ENCODE measurements around the gene ZNF684.

ZNF684 gene

DNA sequence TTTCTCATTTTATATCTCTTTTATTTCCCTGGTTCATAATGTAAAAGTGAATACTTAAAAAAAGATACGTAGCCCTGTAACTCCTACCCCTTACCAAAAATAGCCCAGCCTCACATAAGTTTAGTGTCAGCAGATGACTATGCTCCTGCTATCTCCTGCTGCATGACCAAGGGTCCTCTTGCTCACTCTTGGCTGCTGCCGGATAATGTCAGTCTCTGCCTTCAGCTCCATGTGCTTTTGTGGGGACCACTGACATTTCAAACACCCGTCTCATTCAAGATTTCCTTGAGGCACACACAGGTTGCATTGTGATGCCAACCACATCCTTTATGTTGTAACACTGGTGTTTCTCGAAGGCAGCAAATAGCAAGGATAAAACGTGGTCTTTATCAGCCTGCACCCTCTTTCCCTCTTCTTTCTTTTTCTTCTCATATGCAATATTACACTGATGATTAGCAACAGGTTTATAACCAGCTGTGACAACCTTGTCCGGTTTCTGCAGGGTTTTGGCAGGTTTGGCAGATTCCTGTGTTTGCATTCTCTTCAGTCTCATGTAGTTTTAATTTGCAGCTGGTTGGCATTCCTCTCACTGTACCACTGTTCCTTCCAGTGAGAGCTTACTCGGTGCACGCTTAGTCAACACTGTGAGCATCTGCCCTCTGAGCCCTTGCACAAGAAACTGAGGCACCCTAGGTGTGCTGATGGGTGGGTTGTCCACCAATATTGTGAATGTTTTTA lies 62.2 kb downstream of the ZNF684 start:
- no peaks in the 10 kb centered on the region for H4K20me1 ChIP-seq (ENCODE audit: low read depth, low read length)
- no peaks in the 10 kb centered on the region for H3K9me2 ChIP-seq (replicated peaks; ENCODE audit: insufficient read depth, low read length)
- H3K4me2 ChIP-seq (ENCODE audit: low read depth, low read length, poor library complexity, severe bottlenecking): no peak overlapping the region
- no peak overlapping the region for H3K9ac ChIP-seq (ENCODE audit: low read length)
- H3K27me3 ChIP-seq (ENCODE audit: low read length): no peaks in the 10 kb centered on the region
- H3K79me2 ChIP-seq (ENCODE audit: insufficient read depth, low read length): no peaks in the 10 kb centered on the region
- no peaks in the 10 kb centered on the region for H3F3A ChIP-seq (ENCODE audit: insufficient read depth)
- no peak overlapping the region for H3K27ac ChIP-seq (ENCODE audit: low read depth, low read length)
- H3K4me3 ChIP-seq (ENCODE audit: insufficient read depth, low read length, poor library complexity, severe bottlenecking): no peak overlapping the region
- TF ChIP-seq, protein P1, sequence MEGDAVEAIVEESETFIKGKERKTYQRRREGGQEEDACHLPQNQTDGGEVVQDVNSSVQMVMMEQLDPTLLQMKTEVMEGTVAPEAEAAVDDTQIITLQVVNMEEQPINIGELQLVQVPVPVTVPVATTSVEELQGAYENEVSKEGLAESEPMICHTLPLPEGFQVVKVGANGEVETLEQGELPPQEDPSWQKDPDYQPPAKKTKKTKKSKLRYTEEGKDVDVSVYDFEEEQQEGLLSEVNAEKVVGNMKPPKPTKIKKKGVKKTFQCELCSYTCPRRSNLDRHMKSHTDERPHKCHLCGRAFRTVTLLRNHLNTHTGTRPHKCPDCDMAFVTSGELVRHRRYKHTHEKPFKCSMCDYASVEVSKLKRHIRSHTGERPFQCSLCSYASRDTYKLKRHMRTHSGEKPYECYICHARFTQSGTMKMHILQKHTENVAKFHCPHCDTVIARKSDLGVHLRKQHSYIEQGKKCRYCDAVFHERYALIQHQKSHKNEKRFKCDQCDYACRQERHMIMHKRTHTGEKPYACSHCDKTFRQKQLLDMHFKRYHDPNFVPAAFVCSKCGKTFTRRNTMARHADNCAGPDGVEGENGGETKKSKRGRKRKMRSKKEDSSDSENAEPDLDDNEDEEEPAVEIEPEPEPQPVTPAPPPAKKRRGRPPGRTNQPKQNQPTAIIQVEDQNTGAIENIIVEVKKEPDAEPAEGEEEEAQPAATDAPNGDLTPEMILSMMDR (IDR thresholded peaks at IDR 0.05; ENCODE audit: insufficient read depth, low read length, poor library complexity, severe bottlenecking): no peak
- no peak for TF ChIP-seq EZH2phosphoT487 (conservative IDR thresholded peaks at IDR 0.05; ENCODE audit: low read length)
- H3K36me3 ChIP-seq (ENCODE audit: low read length): no peaks in the 10 kb centered on the region
- no peaks in the 10 kb centered on the region for H3K9me3 ChIP-seq (ENCODE audit: insufficient read depth, low read length)
- H2AFZ ChIP-seq (ENCODE audit: low read depth, low read length, severe bottlenecking): no peak overlapping the region

DNA sequence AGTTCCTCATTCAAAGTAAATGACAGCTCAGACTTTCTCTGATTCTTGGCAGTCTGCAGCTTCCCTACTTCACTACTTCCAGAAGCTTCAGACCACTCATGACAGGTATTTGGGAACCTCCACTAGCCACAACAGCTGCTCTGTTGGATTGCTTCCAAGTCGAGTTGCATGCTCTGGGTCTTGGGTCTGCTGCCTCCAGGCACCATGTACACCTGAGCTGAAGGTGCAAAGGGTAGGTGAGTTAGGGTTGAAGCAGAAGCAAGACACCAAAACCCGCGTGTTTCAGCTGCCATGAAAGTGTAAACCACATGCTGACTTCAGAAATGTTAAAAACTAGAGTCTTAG lies 62.7 kb downstream of the ZNF684 start:
- H3K79me2 ChIP-seq (ENCODE audit: insufficient read depth, low read length): no peaks in the 10 kb centered on the region
- H3K9ac ChIP-seq (ENCODE audit: low read length): no peak overlapping the region
- no peaks in the 10 kb centered on the region for H3K9me2 ChIP-seq (replicated peaks; ENCODE audit: insufficient read depth, low read length)
- no peaks in the 10 kb centered on the region for H3K27me3 ChIP-seq (ENCODE audit: low read length)
- no peaks in the 10 kb centered on the region for H3K9me3 ChIP-seq (ENCODE audit: insufficient read depth, low read length)
- H3K4me2 ChIP-seq (ENCODE audit: low read depth, low read length, poor library complexity, severe bottlenecking): no peak overlapping the region
- no peak for TF ChIP-seq EZH2phosphoT487 (conservative IDR thresholded peaks at IDR 0.05; ENCODE audit: low read length)
- TF ChIP-seq, protein P1 (IDR thresholded peaks at IDR 0.05; ENCODE audit: insufficient read depth, low read length, poor library complexity, severe bottlenecking): no peak
- no peaks in the 10 kb centered on the region for H3K36me3 ChIP-seq (ENCODE audit: low read length)
- H3F3A ChIP-seq (ENCODE audit: insufficient read depth): no peaks in the 10 kb centered on the region
- H3K4me3 ChIP-seq (ENCODE audit: insufficient read depth, low read length, poor library complexity, severe bottlenecking): no peak overlapping the region
- no peak overlapping the region for H2AFZ ChIP-seq (ENCODE audit: low read depth, low read length, severe bottlenecking)
- H3K27ac ChIP-seq (ENCODE audit: low read depth, low read length): no peak overlapping the region
- no peaks in the 10 kb centered on the region for H4K20me1 ChIP-seq (ENCODE audit: low read depth, low read length)

DNA sequence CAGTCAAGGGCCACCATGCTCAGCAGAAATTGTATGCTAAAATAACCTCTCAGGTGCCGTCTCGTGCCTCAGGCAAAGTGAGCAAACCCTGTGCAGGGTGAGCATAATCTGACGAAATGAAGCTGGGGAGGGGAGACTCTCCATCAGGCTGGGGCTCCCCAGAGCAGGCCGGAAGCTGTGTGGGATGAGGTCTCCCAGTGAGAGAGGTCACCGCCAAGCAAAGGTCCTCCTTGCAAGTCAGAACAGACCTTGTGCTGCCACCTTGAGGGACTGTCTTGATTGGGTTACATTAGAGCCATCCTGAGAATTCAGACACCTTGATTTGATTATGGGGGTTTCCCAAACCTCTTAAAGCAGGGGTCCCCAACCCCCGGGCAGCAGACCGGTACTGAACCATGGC lies 64.2 kb downstream of the ZNF684 start:
- Histone ChIP-seq H3K27me3 (ENCODE audit: low read length) (no peaks in the 10 kb centered on the region), H3K79me2 (ENCODE audit: insufficient read depth, low read length) (no peaks in the 10 kb centered on the region), H3K4me3 (ENCODE audit: insufficient read depth, low read length, poor library complexity, severe bottlenecking) (no peak overlapping the region), H3K9ac (ENCODE audit: low read length) (no peak overlapping the region), H4K20me1 (ENCODE audit: low read depth, low read length) (no peaks in the 10 kb centered on the region), H3F3A (ENCODE audit: insufficient read depth) (no peaks in the 10 kb centered on the region), H3K27ac (ENCODE audit: low read depth, low read length) (no peak overlapping the region), H3K9me3 (ENCODE audit: insufficient read depth, low read length) (no peaks in the 10 kb centered on the region), H3K4me2 (ENCODE audit: low read depth, low read length, poor library complexity, severe bottlenecking) (no peak overlapping the region), H2AFZ (ENCODE audit: low read depth, low read length, severe bottlenecking) (no peak overlapping the region), H3K9me2 (replicated peaks; ENCODE audit: insufficient read depth, low read length) (no peaks in the 10 kb centered on the region), H3K36me3 (ENCODE audit: low read length) (no peaks in the 10 kb centered on the region)
- TF ChIP-seq EZH2phosphoT487 (conservative IDR thresholded peaks at IDR 0.05; ENCODE audit: low read length): no peak
- TF ChIP-seq, protein P1 (IDR thresholded peaks at IDR 0.05; ENCODE audit: insufficient read depth, low read length, poor library complexity, severe bottlenecking): no peak

Measured in SU-DHL-6 (cell line).